NT2/D1 (cell line): ENCODE data around the gene TRAF1.

Experiments used
- SUZ12 ChIP-seq: IDR thresholded peaks from 2 replicates; pipeline ENCODE4 v1.6.1; 2011; ENCODE audit not compliant: insufficient read length, insufficient read depth; ENCODE audit errors: extremely low read depth
- YY1 ChIP-seq: IDR thresholded peaks from 2 replicates; pipeline ENCODE4 v1.6.1; 2011; ENCODE audit not compliant: insufficient read length, insufficient read depth
- ZNF274 ChIP-seq: IDR thresholded peaks from 2 replicates; pipeline ENCODE4 v1.6.1; 2011; ENCODE audit warnings: mild to moderate bottlenecking, low read depth, low read length

GRCh38 chr9:120899490-120900068 lies 27.0 kb downstream of the TRAF1 start:
- TF ChIP-seq YY1 (no peak), ZNF274 (no peak), SUZ12 (no peak)
